Measurements from ENCODE around the gene PHF2.

GRCh38 chr9:93601666-93602065 is 25.3 kb downstream of the PHF2 start:
- no peak for TF ChIP-seq CTCF (conservative IDR thresholded peaks at IDR 0.05)
- TF ChIP-seq EZH2 (IDR thresholded peaks at IDR 0.05; ENCODE audit: low read depth) = no peak
